ENCODE measurements around the gene FLNB. TPM values are rescaled to one million over a fixed set of nuclear protein-coding genes. Genes with fewer than 3 reads are reported as not detected.

Gene FLNB
- total and polyA plus RNA-seq, 2 of the 8 experiments (the other 6 are each of a cell fraction or from before 2014, with no cell fraction given) = 72.3 to 118 TPM

DNA sequence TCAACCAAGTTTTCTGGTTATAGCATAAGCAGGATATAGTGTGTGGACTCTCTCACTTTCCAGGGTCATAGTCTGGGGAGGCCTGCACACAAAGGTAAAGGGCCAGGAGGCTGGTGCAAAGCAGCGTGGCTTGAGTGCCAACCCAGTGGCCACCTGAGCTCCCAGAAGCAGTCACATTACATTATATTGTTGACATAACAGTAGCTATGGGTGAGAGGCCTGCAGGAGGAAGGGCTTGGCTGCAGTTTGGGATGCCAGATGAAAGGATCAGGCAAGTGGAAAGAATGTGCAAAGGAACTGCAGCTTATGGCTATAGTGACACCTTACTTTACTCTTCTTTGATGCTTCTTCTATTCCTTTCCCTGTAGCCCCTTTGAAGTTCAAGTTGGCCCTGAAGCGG, 96.5 kb downstream of the FLNB start (continued):
- TF ChIP-seq SIN3A (conservative IDR thresholded peaks at IDR 0.05 in 1 of 2, IDR thresholded peaks at IDR 0.05 in 1 of 2; ENCODE audit: low read depth in 1 of 2, low read length in 2 of 2) = no peak
- no peak for TF ChIP-seq RBBP5 (IDR thresholded peaks at IDR 0.05; ENCODE audit: borderline replicate concordance, low read depth, low read length)
